NT2/D1 (cell line): ENCODE results near the gene RBFOX1.

ENCODE experiments used
- YY1 ChIP-seq: IDR thresholded peaks from 2 replicates; pipeline ENCODE4 v1.6.1; 2011; ENCODE audit not compliant: insufficient read length, insufficient read depth
- ZNF274 ChIP-seq: IDR thresholded peaks from 2 replicates; pipeline ENCODE4 v1.6.1; 2011; ENCODE audit warnings: mild to moderate bottlenecking, low read depth, low read length

DNA sequence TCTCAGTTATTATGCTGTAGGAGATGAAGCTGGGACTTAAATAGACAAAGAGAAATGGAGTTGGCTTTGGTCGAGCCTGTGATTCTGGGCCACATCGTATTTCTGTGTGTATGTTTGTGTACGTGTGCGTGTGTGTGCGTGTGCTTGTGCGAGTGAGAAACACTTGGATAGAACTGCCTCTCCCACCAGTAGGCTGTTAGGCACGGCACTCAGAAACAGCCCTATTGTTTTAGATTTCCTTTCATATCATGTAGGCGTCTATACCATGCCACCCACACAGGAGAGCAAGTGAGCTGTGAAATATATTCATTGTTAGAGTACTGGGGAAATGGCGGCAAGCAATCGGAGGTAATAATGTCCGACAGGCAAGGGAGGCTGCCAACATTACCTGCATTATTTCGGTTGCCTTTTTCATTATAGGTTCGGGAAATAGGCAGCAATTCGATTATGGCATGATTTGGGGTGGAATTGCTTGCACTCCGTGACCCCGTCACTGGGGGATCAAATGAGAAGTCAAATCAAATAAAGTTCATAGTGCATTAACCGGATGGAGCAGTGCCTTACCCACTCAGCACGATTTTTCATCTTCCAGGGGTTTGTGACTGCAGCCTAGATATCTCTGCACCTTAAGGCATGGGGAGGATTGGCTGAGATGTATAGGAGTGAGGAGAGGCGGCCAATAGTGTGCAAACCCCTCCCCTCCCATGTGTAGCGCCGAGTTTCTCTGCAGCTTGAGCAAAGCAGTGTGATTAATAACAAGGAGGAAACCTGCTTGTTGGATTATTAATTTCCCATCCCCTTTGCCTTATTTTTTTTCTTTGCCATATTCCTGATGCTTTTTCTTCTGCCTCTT is 89.6 kb downstream of the RBFOX1 start:
- TF ChIP-seq YY1 (no peak), ZNF274 (no peak)
